ENCODE measurements around the gene SYT6.

The SYT6 gene

DNA sequence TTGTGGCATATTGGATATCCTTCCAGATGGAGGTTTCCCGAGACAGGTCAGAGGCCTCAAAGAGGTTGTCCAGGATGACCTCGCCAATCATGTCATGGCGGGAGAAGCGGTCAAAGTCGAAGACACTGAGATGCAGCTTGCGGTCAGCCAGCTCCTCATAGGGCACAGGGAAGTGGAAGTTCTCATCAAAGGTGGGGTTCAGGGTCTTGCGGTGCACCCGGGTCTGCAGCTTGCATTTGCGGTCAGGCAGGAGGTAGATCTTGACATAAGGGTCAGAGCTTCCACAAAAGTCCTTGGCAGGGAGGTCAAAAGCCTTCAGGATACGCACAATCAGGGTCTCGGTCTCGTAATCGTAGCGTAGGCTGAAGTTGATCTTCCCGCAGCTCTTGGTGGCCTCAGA lies 16.2 kb downstream of the SYT6 start:
- Histone ChIP-seq H3K36me3 (ENCODE audit: control insufficient read depth in 2 of 2, insufficient read depth in 2 of 2, low read length in 2 of 2) (no peaks in the 10 kb centered on the region), H3K9ac (ENCODE audit: low read depth in 1 of 2, low read length in 2 of 2) (no peak overlapping the region), H3K27ac (ENCODE audit: low read depth in 2 of 2, low read length in 2 of 2) (no peak overlapping the region), H3K4me3 (ENCODE audit: low read length in 2 of 2) (no peak overlapping the region), H3K9me3 (ENCODE audit: control insufficient read depth in 2 of 2, low read length in 2 of 2) (no peaks in the 10 kb centered on the region), H3K4me1 (ENCODE audit: control insufficient read depth in 2 of 2, insufficient read depth in 2 of 2, low read length in 2 of 2) (no peaks in the 10 kb centered on the region), H3K27me3 (ENCODE audit: control insufficient read depth in 2 of 2, insufficient read depth in 2 of 2, low read length in 2 of 2) (no peaks in the 10 kb centered on the region)

DNA sequence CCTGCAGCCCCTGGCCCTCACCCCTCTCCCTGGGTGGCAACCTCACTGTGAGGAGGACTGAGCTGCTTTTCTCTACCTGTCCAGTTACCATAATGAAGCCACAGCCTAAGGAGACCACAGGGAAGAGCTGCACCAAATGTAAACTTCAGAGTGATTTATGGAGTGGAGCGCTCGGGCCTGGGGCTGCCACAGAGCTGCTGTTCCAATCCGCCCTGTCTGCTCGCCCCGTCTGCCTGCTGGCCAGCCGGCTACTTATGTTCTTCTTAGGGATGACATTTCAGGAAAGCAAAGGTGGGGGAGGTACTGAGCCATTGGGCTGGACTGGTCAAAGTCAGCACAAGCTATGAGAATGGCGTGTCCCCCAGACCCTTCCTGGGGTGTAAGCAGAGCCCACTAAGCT lies 17.9 kb downstream of the SYT6 start:
- no peak overlapping the region for H3K9ac ChIP-seq (ENCODE audit: low read depth in 1 of 2, low read length in 2 of 2)
- no peak overlapping the region for H3K4me3 ChIP-seq (ENCODE audit: low read length in 2 of 2)

DNA sequence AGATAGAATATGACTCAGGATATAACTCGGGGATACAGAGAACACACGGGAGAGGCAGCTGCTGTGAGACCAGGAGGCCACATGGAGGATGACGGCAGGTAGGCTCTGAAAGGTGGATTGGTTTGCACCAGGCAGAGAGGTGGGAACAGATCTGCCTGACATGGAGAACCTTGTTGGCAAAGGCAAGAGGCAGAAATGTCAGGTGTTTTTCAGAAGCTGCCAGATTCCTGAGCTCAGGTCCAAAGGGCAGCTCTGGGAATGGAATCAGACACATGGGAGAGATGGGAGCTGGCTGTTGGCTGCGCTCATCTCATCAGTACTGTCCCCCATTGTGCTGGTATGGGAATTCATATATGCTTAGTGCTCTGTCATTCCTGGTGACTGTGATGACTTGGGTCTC lies 19.2 kb downstream of the SYT6 start:
- no peaks in the 10 kb centered on the region for H3K4me1 ChIP-seq (ENCODE audit: control insufficient read depth in 2 of 2, insufficient read depth in 2 of 2, low read length in 2 of 2)
- no peaks in the 10 kb centered on the region for H3K9me3 ChIP-seq (ENCODE audit: control insufficient read depth in 2 of 2, low read length in 2 of 2)
- H3K9ac ChIP-seq (ENCODE audit: low read depth in 1 of 2, low read length in 2 of 2) = no peak overlapping the region
- no peak overlapping the region for H3K27ac ChIP-seq (ENCODE audit: low read depth in 2 of 2, low read length in 2 of 2)
- H3K4me3 ChIP-seq (ENCODE audit: low read length in 2 of 2) = no peak overlapping the region
- no peaks in the 10 kb centered on the region for H3K36me3 ChIP-seq (ENCODE audit: control insufficient read depth in 2 of 2, insufficient read depth in 2 of 2, low read length in 2 of 2)
- H3K27me3 ChIP-seq (ENCODE audit: control insufficient read depth in 2 of 2, insufficient read depth in 2 of 2, low read length in 2 of 2) = no peaks in the 10 kb centered on the region

More for the DNA sequence above, 17.9 kb downstream of the SYT6 start:
- no peaks in the 10 kb centered on the region for H3K4me1 ChIP-seq (ENCODE audit: control insufficient read depth in 2 of 2, insufficient read depth in 2 of 2, low read length in 2 of 2)
- H3K27me3 ChIP-seq (ENCODE audit: control insufficient read depth in 2 of 2, insufficient read depth in 2 of 2, low read length in 2 of 2) = no peaks in the 10 kb centered on the region
- no peak overlapping the region for H3K27ac ChIP-seq (ENCODE audit: low read depth in 2 of 2, low read length in 2 of 2)
- no peaks in the 10 kb centered on the region for H3K9me3 ChIP-seq (ENCODE audit: control insufficient read depth in 2 of 2, low read length in 2 of 2)
- H3K36me3 ChIP-seq (ENCODE audit: control insufficient read depth in 2 of 2, insufficient read depth in 2 of 2, low read length in 2 of 2) = no peaks in the 10 kb centered on the region

DNA sequence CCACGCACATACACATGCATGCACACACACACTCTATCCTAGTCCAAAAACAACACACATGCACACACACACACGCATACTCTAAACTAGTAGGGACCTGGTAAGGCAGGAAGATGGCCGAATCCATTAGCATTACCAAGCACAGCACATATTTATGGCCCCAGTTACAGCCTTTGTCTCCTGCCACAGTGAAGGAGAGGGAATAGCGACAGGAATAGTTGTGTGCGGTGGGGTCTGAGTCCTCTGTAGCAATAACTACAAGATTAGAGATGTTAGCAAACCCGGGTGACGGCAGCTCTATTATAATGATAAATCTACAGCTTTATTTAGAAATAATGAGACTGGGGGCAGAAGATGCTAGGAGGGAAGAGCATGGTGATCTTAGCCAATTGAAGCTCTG lies 20.5 kb downstream of the SYT6 start:
- H3K4me1 ChIP-seq (ENCODE audit: control insufficient read depth in 2 of 2, insufficient read depth in 2 of 2, low read length in 2 of 2) = no peaks in the 10 kb centered on the region
- no peaks in the 10 kb centered on the region for H3K9me3 ChIP-seq (ENCODE audit: control insufficient read depth in 2 of 2, low read length in 2 of 2)
- no peaks in the 10 kb centered on the region for H3K36me3 ChIP-seq (ENCODE audit: control insufficient read depth in 2 of 2, insufficient read depth in 2 of 2, low read length in 2 of 2)
- no peak overlapping the region for H3K4me3 ChIP-seq (ENCODE audit: low read length in 2 of 2)
- no peak overlapping the region for H3K9ac ChIP-seq (ENCODE audit: low read depth in 1 of 2, low read length in 2 of 2)
- H3K27ac ChIP-seq (ENCODE audit: low read depth in 2 of 2, low read length in 2 of 2) = no peak overlapping the region
- no peaks in the 10 kb centered on the region for H3K27me3 ChIP-seq (ENCODE audit: control insufficient read depth in 2 of 2, insufficient read depth in 2 of 2, low read length in 2 of 2)

DNA sequence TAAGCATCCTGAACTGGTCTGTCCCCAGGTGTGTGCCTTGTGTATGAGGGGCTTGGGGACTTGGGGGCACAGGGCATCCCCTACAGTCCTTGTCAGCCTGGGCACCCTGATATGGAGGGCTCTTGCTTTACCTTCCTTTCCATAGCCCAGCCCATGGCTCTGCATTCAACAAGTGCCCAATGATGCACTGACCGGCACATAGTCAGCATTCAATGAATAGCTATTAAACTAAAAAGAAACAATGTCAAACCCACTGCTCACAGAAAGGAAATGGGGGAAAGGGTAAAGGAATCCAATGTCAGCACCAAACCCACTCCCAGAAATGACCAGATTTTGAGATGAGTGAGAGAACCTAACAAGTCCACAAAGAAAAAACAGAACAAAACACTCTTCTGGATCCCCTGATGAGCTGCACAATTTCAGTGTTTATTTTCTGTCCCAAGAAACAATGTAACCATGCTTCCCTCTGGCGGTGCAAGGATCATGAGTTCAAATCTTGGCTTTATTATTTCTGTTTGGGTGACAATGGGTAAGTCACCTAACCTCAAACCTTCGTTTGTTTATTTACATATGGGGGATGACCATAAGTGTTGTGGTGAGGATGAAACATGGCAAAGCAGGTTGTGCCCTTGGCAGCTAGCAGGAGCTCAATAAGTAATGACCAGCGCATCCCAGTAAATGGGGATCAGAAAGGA lies 22.0 kb downstream of the SYT6 start:
- no peak overlapping the region for H3K27ac ChIP-seq (ENCODE audit: low read depth in 2 of 2, low read length in 2 of 2)
- no peak overlapping the region for H3K9ac ChIP-seq (ENCODE audit: low read depth in 1 of 2, low read length in 2 of 2)
- H3K4me1 ChIP-seq (ENCODE audit: control insufficient read depth in 2 of 2, insufficient read depth in 2 of 2, low read length in 2 of 2) = no peaks in the 10 kb centered on the region
- no peaks in the 10 kb centered on the region for H3K27me3 ChIP-seq (ENCODE audit: control insufficient read depth in 2 of 2, insufficient read depth in 2 of 2, low read length in 2 of 2)
- H3K36me3 ChIP-seq (ENCODE audit: control insufficient read depth in 2 of 2, insufficient read depth in 2 of 2, low read length in 2 of 2) = no peaks in the 10 kb centered on the region
- H3K9me3 ChIP-seq (ENCODE audit: control insufficient read depth in 2 of 2, low read length in 2 of 2) = no peaks in the 10 kb centered on the region
- no peak overlapping the region for H3K4me3 ChIP-seq (ENCODE audit: low read length in 2 of 2)

DNA sequence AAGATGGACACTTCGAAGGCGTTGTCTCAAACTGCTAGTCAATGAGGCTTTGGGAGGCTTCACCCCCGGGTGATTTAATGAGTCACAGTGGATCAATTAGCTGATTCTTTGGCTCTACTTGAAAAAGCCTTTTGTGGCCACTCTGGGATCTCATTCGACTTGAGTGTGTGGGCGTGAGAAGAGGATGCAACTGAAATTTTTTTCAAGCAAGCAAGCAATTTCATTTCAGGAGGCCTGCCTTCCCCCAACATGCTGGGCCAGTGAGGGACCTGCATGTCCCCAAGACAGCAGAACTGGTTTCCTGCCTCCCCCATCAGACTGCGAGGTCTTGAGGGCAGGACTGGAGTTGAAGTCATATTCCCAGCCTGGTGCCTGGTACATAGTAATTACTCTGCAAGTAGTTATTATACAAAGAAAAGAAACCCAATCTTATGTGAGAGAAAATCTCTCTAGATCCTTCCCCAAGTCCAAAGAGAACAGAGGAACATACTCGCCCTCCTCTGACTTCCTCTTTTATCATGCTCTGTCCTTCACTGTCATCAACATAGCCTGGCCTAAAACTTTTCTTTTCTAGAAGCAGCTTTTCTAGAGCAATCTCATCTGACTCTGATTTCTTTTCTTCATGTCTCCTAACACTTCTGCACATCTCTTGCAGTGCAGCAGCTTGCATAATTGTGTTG lies 22.7 kb downstream of the SYT6 start:
- no peak overlapping the region for H3K27ac ChIP-seq (ENCODE audit: low read depth in 2 of 2, low read length in 2 of 2)

DNA sequence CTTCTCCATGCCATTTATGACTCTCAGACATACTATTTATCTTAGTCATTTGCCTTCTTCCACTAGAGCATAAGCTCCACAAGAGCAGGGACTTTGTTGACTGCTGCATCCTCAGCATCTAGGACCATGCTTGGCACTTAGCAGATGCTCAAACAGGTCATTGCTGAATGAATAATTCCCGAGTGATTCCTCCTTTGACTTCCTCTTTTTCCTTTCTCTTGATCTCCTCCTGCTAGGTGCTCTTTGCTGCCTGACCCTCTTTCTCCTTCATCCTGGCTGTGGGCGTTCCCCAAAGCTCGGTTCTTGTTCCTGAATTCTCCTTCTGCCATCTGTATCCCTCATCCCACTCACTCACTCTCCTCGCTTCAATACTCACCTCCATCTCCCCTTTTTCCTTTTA lies 23.5 kb downstream of the SYT6 start:
- no peak overlapping the region for H3K9ac ChIP-seq (ENCODE audit: low read depth in 1 of 2, low read length in 2 of 2)
- no peaks in the 10 kb centered on the region for H3K36me3 ChIP-seq (ENCODE audit: control insufficient read depth in 2 of 2, insufficient read depth in 2 of 2, low read length in 2 of 2)
- no peaks in the 10 kb centered on the region for H3K9me3 ChIP-seq (ENCODE audit: control insufficient read depth in 2 of 2, low read length in 2 of 2)
- H3K27ac ChIP-seq (ENCODE audit: low read depth in 2 of 2, low read length in 2 of 2) = no peak overlapping the region
- no peaks in the 10 kb centered on the region for H3K27me3 ChIP-seq (ENCODE audit: control insufficient read depth in 2 of 2, insufficient read depth in 2 of 2, low read length in 2 of 2)
- no peaks in the 10 kb centered on the region for H3K4me1 ChIP-seq (ENCODE audit: control insufficient read depth in 2 of 2, insufficient read depth in 2 of 2, low read length in 2 of 2)
- H3K4me3 ChIP-seq (ENCODE audit: low read length in 2 of 2) = no peak overlapping the region

More for the DNA sequence above, 22.7 kb downstream of the SYT6 start:
- no peaks in the 10 kb centered on the region for H3K27me3 ChIP-seq (ENCODE audit: control insufficient read depth in 2 of 2, insufficient read depth in 2 of 2, low read length in 2 of 2)
- H3K4me1 ChIP-seq (ENCODE audit: control insufficient read depth in 2 of 2, insufficient read depth in 2 of 2, low read length in 2 of 2) = no peaks in the 10 kb centered on the region
- H3K36me3 ChIP-seq (ENCODE audit: control insufficient read depth in 2 of 2, insufficient read depth in 2 of 2, low read length in 2 of 2) = no peaks in the 10 kb centered on the region
- no peaks in the 10 kb centered on the region for H3K9me3 ChIP-seq (ENCODE audit: control insufficient read depth in 2 of 2, low read length in 2 of 2)
- no peak overlapping the region for H3K4me3 ChIP-seq (ENCODE audit: low read length in 2 of 2)
- H3K9ac ChIP-seq (ENCODE audit: low read depth in 1 of 2, low read length in 2 of 2) = no peak overlapping the region

DNA sequence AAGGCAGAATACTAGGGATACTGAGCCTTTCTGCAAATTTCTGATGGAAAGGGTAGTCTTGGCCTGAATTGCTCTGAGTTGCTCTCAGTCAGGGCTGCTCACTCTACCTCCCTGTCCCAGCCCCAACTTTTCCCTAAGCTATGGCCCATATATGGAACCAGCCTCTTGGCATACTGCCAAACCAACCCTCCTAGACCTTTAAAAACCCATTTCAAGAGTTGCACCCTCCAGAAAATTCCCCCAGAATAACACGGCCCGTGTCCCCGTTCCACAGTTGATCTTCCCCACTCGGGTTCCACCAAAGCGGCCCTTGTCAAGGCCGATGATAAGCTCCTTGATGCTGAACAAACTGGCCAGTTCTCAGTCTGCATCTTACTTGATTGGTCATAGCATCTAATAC lies 25.4 kb downstream of the SYT6 start:
- Histone ChIP-seq H3K9me3 (ENCODE audit: control insufficient read depth in 2 of 2, low read length in 2 of 2) (no peaks in the 10 kb centered on the region), H3K36me3 (ENCODE audit: control insufficient read depth in 2 of 2, insufficient read depth in 2 of 2, low read length in 2 of 2) (no peaks in the 10 kb centered on the region), H3K27ac (ENCODE audit: low read depth in 2 of 2, low read length in 2 of 2) (no peak overlapping the region)

DNA sequence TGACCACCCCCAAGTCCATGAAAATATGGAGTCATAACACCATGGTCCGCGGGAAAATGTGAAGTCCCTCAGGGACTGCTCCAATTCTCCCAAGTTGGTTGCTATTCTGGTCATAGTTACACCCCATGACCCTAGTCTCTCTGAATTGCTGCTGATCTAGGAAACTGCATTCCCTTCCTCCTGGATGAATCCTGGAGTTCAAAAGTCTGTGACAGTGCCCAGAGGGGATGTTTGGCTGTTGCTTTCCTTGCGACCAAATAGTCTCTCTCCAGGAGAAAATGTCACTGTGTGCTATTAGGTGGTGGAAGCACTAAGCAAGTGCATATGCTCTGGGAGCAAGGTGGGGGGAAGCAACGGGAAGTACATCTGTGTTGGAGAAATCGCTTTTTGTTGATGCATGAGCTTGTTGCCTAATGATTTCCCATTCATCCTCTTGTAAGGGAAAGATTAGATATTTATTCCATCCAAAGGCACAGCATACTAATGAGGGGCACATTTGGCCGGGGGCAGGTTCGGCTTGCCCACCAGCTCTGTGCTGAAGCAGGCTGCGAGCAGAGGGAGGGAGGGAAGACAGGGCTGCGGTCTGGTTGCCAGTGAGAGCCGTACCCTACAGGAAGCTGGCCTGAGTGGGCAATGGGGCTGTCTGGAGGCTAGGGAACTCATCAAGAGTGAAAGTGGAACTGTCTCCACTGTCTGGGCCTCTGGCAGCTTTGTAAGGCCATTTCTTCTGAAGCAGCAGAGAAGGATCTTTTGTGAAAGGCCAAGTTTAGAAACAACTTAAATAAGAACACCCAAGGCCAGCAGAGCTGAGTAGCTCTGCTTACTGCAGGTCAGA lies 27.2 kb downstream of the SYT6 start:
- Histone ChIP-seq H3K4me1 (ENCODE audit: control insufficient read depth in 2 of 2, insufficient read depth in 2 of 2, low read length in 2 of 2) (no peaks in the 10 kb centered on the region), H3K4me3 (ENCODE audit: low read length in 2 of 2) (no peak overlapping the region), H3K27ac (ENCODE audit: low read depth in 2 of 2, low read length in 2 of 2) (peak overlapping the region in 1 of 2 donors; percentile 15), H3K36me3 (ENCODE audit: control insufficient read depth in 2 of 2, insufficient read depth in 2 of 2, low read length in 2 of 2) (no peaks in the 10 kb centered on the region), H3K27me3 (ENCODE audit: control insufficient read depth in 2 of 2, insufficient read depth in 2 of 2, low read length in 2 of 2) (no peaks in the 10 kb centered on the region), H3K9ac (ENCODE audit: low read depth in 1 of 2, low read length in 2 of 2) (no peak overlapping the region), H3K9me3 (ENCODE audit: control insufficient read depth in 2 of 2, low read length in 2 of 2) (no peaks in the 10 kb centered on the region)

More for the DNA sequence above, 25.4 kb downstream of the SYT6 start:
- Histone ChIP-seq H3K4me3 (ENCODE audit: low read length in 2 of 2) (no peak overlapping the region), H3K9ac (ENCODE audit: low read depth in 1 of 2, low read length in 2 of 2) (no peak overlapping the region), H3K4me1 (ENCODE audit: control insufficient read depth in 2 of 2, insufficient read depth in 2 of 2, low read length in 2 of 2) (no peaks in the 10 kb centered on the region), H3K27me3 (ENCODE audit: control insufficient read depth in 2 of 2, insufficient read depth in 2 of 2, low read length in 2 of 2) (no peaks in the 10 kb centered on the region)

DNA sequence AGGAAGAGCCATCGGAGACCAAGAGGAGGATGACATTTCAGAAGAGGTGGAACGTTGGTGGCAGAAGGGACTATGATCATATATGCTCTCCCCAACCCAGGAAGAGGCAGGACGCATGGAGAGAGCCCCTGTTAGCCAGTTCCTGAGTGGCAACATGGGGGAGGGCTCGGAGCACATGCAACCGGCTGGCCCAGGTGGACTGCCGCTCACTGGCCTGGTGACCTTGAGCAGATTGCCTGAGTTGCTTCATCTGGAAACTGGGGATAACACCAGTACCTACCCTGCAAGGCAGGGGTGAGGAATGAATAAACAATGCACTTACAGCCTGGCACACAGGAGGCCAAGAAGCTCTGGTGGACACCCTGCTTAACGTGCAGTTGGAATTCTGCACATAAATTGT lies 29.0 kb downstream of the SYT6 start:
- Histone ChIP-seq H3K4me3 (ENCODE audit: low read length in 2 of 2) (no peak overlapping the region), H3K9me3 (ENCODE audit: control insufficient read depth in 2 of 2, low read length in 2 of 2) (no peaks in the 10 kb centered on the region), H3K27me3 (ENCODE audit: control insufficient read depth in 2 of 2, insufficient read depth in 2 of 2, low read length in 2 of 2) (no peaks in the 10 kb centered on the region), H3K36me3 (ENCODE audit: control insufficient read depth in 2 of 2, insufficient read depth in 2 of 2, low read length in 2 of 2) (no peaks in the 10 kb centered on the region), H3K27ac (ENCODE audit: low read depth in 2 of 2, low read length in 2 of 2) (no peak overlapping the region), H3K9ac (ENCODE audit: low read depth in 1 of 2, low read length in 2 of 2) (no peak overlapping the region), H3K4me1 (ENCODE audit: control insufficient read depth in 2 of 2, insufficient read depth in 2 of 2, low read length in 2 of 2) (no peaks in the 10 kb centered on the region)

All from mucosa of rectum (tissue), 2 donors.